ENCODE measurements around the gene EPHA8. TPM values are rescaled to one million over a fixed set of nuclear protein-coding genes. Genes with fewer than 3 reads are reported as not detected.
A peak's percentile ranks its signal among the peaks of the same experiment; 100 is the strongest.

EPHA8 gene
- total and polyA plus RNA-seq, 2 of the 13 experiments (the other 11 are each of a cell fraction or from before 2014, with no cell fraction given), result not detected

GRCh38 chr1:22611530-22611947 lies 48.2 kb downstream of the EPHA8 start (continued):
- TF ChIP-seq ATF7 (IDR thresholded peaks at IDR 0.05), result no peak
- no peak for TF ChIP-seq ATF7 (CRISPR knock-in tag; IDR thresholded peaks at IDR 0.05)
- TF ChIP-seq ZBTB10 (CRISPR knock-in tag; IDR thresholded peaks at IDR 0.05; ENCODE audit: borderline replicate concordance), result no peak
- TF ChIP-seq ZNF263 (CRISPR knock-in tag; IDR thresholded peaks at IDR 0.05), result no peak; the same call in 1 of the 2 replicates
- no peak for TF ChIP-seq ZBTB3 (CRISPR knock-in tag; IDR thresholded peaks at IDR 0.05; ENCODE audit: borderline replicate concordance, low read depth)
- TF ChIP-seq GZF1 (CRISPR knock-in tag; IDR thresholded peaks at IDR 0.05), result no peak
- no peak for TF ChIP-seq ZNF382 (CRISPR knock-in tag; IDR thresholded peaks at IDR 0.05; ENCODE audit: borderline replicate concordance)
- TF ChIP-seq ZNF160 (CRISPR knock-in tag; IDR thresholded peaks at IDR 0.05), result no peak
- peak; percentile 73; the same call in 1 of the 2 replicates for TF ChIP-seq TMF1 (CRISPR knock-in tag; IDR thresholded peaks at IDR 0.05; ENCODE audit: low read depth)
- no peak for TF ChIP-seq ZBTB39 (CRISPR knock-in tag; IDR thresholded peaks at IDR 0.05)
- TF ChIP-seq ZSCAN9 (CRISPR knock-in tag; IDR thresholded peaks at IDR 0.05; ENCODE audit: borderline replicate concordance), result peak; percentile 89; the same call in 1 of the 2 replicates
- TF ChIP-seq SIX1 (CRISPR knock-in tag; IDR thresholded peaks at IDR 0.05; ENCODE audit: borderline replicate concordance), result no peak
- TF ChIP-seq RXRA (CRISPR knock-in tag; IDR thresholded peaks at IDR 0.05), result no peak
- TF ChIP-seq ZNF282 (IDR thresholded peaks at IDR 0.05; ENCODE audit: partially characterized antibody), result no peak
- no peak for TF ChIP-seq ZNF614 (CRISPR knock-in tag; IDR thresholded peaks at IDR 0.05; ENCODE audit: borderline replicate concordance)
- TF ChIP-seq ZNF20 (CRISPR knock-in tag; IDR thresholded peaks at IDR 0.05), result no peak
- TF ChIP-seq ZFP91 (CRISPR knock-in tag; IDR thresholded peaks at IDR 0.05; ENCODE audit: borderline replicate concordance), result no peak
- TF ChIP-seq ZNF605 (CRISPR knock-in tag; IDR thresholded peaks at IDR 0.05), result no peak
- no peak for TF ChIP-seq NR2C2 (CRISPR knock-in tag; IDR thresholded peaks at IDR 0.05; ENCODE audit: borderline replicate concordance)
